ENCODE results near the gene CEP20. TPM values are rescaled to one million over a fixed set of nuclear protein-coding genes. Genes with fewer than 3 reads are reported as not detected.

CEP20 gene
- total RNA-seq, 4 donors from 2014 or later = 26.2 to 38.8 (median 32.0) TPM

DNA sequence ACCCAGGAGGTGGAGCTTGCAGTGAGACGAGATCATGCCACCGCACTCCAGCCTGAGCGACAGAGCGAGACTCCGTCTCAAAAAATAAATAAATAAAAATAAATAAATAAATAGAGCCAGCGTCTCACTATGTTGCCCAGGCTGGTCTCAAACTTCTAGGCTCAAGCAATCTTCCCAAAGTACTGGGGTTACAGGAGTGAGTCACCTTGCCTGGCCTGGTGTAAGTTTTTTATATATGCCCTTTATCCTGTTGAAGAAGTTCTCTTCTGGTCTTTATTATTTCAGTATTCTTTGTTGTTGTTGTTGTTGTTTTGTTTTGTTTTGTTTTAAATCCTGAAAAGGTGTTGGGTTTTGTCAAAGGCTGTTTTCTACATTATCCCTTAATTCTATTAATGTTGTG lies 30.9 kb upstream of the CEP20 start:
- TF ChIP-seq, protein P1, sequence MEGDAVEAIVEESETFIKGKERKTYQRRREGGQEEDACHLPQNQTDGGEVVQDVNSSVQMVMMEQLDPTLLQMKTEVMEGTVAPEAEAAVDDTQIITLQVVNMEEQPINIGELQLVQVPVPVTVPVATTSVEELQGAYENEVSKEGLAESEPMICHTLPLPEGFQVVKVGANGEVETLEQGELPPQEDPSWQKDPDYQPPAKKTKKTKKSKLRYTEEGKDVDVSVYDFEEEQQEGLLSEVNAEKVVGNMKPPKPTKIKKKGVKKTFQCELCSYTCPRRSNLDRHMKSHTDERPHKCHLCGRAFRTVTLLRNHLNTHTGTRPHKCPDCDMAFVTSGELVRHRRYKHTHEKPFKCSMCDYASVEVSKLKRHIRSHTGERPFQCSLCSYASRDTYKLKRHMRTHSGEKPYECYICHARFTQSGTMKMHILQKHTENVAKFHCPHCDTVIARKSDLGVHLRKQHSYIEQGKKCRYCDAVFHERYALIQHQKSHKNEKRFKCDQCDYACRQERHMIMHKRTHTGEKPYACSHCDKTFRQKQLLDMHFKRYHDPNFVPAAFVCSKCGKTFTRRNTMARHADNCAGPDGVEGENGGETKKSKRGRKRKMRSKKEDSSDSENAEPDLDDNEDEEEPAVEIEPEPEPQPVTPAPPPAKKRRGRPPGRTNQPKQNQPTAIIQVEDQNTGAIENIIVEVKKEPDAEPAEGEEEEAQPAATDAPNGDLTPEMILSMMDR (IDR thresholded peaks at IDR 0.05; ENCODE audit: low read depth) = no peak

DNA sequence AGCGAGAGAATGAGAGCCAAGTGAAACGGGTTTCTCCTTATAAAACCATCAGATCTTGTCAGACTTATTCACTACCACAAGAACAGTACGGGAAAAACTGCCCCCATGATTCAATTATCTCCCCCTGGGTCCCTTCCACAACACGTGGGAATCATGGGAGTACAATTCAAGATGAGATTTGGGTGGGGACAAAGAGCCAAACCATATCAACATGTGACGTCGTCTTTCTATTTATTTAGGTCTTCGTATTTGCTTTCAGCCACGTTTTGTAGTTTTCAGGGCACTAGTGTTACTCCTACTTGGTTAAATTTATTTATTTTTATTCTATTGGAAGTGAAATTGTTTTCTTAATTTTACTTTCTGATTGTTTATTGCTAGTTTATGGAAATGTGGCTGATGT lies 27.9 kb upstream of the CEP20 start:
- TF ChIP-seq, protein P1 (IDR thresholded peaks at IDR 0.05; ENCODE audit: low read depth) = no peak

DNA sequence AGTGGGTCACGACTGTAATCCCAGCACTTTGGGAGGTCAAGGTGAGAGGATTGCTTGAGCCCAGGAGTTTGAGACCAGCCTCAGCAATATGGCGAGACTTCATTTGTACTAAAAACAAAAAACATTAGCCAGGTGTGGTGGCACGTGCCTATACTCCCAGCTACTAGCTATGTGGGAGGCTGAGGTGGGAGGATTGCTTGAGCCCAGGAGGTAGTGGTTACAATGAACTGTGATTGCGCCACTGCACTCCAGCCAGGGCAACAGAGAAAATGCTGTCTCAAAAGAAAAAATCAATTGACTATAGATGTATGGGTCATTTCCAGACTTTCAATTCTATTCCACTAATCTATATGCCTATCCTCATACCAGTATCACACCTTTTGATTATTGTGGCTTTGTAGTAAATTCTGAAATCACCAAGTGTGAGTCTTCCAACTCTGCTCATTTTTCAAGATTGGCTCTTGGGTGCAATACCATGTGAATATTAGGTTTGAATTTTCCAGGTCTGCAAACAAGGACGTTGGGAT lies 27.2 kb upstream of the CEP20 start:
- TF ChIP-seq, protein P1 (IDR thresholded peaks at IDR 0.05; ENCODE audit: low read depth) = no peak

DNA sequence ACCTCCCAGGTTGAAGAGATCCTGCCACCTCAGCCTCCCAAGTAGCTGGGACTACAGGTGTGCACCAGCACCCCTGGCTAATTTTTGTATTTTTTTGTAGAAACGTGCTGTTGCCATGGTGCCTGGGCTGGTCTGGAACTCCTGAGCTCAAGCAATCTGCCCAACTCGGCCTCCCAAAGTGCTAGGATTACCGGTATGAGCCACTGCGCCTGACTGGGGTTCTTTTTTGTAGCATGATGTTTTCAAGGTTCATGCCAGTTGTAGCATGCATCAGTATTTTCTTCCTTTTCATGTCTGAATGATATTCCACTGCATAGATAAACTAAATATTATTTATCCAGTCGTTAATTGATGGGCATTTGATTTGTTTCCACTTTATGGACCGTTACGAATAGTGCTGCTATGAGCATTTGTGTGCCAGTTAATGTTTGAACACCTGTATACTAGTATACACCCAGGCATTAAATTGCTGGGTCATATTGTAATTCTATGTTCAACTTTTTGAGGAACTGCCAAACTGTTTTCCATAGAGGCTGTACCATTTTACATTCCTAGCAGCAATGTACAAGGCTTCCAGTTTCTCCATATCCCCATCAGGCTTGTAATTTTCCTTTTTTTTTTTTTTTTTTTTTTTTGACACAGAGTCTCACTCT lies 24.8 kb upstream of the CEP20 start:
- TF ChIP-seq, protein P1 (IDR thresholded peaks at IDR 0.05; ENCODE audit: low read depth) = no peak

DNA sequence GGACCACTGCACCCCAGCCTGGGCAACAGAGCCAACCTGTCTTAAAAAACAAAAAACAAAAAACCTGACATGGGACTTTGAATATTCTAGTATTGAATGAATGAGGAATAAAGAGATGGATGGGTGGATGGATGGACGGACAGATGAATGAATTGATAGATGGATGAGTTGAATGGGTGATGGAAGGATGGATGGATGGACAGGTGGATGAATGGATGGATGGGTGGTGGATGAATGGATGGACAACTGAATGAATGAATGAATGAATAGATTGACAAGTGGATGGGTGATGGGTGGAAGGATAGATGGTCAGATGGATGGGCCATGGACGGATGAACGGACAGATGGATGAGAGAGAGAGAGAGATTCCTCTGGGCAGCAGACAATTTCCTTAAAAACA lies 22.8 kb upstream of the CEP20 start:
- TF ChIP-seq, protein P1 (IDR thresholded peaks at IDR 0.05; ENCODE audit: low read depth) = no peak

DNA sequence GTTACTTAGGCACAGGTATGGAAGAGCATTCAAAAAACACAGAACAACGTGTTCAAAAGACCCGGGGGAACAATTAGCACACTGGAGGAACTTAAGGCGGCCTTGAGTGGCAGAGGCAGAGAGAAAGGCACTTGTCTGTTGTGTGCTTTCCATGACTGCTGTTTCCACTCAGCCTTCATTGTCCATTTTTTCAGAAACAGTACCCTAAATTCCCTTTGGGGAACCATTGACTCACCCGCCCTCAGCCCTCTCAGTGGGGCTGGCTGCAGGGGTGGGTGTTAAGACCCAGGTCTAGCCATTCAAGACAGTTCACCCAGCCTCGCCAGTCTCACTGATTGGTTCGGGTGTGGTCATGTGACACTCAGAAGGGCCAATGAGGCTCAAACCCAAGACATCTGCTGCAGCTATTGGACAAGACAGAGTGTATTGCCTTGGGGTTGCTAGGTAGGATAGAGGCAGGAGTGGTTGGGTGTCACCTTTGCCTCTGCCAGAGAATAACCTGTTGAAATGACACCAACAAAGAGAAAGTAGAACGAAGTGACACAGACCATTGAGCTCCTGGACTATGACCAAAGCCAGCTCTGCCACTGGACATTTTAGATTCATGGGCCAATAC lies 19.6 kb upstream of the CEP20 start:
- TF ChIP-seq, protein P1 (IDR thresholded peaks at IDR 0.05; ENCODE audit: low read depth) = no peak

DNA sequence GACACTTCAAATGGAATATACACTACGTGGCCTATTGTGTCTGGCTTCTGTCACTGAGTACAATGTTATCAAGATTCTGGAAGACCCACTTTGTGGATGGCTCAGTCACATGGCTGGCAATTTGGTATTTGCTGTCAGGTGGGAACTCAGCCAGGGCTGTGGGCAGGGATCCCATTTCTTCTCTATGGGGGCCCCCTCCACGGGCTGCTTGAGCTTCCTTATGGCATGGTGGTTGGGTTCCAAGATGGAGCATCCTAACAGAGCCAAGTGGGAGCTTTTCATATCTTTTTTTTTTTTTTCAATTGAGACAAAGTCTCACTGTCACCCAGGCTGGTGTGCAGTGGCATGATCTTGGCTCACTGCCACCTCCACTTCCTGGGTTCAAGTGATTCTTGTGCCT lies 18.0 kb upstream of the CEP20 start:
- TF ChIP-seq, protein P1 (IDR thresholded peaks at IDR 0.05; ENCODE audit: low read depth) = no peak

Measured in subcutaneous adipose tissue (tissue), 4 donors.